Measurements from ENCODE around the gene SMPD1. TPM values are rescaled to one million over a fixed set of nuclear protein-coding genes. Genes with fewer than 3 reads are reported as not detected.
A peak's percentile ranks its signal among the peaks of the same experiment; 100 is the strongest.

SMPD1 gene
- total and polyA plus RNA-seq, 9 of the 15 experiments (the other 6 are each of a cell fraction or from before 2014, with no cell fraction given) = 0.90 to 9.9 (median 5.2) TPM

DNA sequence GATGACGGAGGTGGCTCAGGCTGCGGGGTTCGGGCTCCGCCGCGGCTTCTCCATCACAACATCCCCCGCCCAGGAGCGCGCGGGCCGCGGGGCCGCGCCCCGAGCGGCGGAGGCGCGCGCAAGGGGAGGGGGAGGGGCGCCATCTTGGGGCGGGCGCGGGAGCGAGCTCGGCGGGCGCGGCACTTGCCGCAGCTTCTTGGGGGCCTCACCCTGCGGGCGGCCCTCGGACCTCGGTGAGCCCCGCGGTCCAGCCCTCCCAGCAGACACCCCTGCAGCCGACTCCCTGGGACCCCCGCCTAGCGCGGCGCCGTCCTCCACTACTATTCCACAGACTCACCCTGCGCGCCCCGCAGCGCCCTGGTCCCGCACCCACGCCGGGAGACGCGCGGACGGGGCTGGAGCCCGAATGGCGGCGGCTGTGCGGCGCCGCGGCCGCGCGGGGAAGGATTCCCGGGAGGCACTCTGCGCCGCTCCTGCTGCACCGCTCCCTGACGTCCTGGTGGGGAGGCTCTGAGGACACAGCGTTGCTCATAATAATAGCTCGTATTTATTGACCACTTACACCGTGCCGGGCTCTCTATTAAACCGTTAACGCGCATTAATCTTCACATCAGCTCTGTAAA, 28.8 kb downstream of the SMPD1 start, which contains the start of gene APBB1 (continued):
- TF ChIP-seq MCM3 (IDR thresholded peaks at IDR 0.05) (no peak), MED1 (CRISPR knock-in tag; IDR thresholded peaks at IDR 0.05; ENCODE audit: borderline replicate concordance) (no peak), IRF1 (CRISPR knock-in tag; IDR thresholded peaks at IDR 0.05; ENCODE audit: borderline replicate concordance) (no peak), ZNF408 (CRISPR knock-in tag; IDR thresholded peaks at IDR 0.05; ENCODE audit: low read depth) (no peak), HMGN3 (IDR thresholded peaks at IDR 0.05; ENCODE audit: borderline replicate concordance, extremely low read depth, insufficient read length, low read depth, low read length) (no peak), ETS1 (conservative IDR thresholded peaks at IDR 0.05; ENCODE audit: control insufficient read depth, low read depth, low read length) (peak; percentile 55), CREM (IDR thresholded peaks at IDR 0.05; ENCODE audit: low read depth) (no peak), ZNF589 (CRISPR knock-in tag; IDR thresholded peaks at IDR 0.05; ENCODE audit: low read depth) (peak; percentile 88), ZBTB17 (CRISPR knock-in tag; IDR thresholded peaks at IDR 0.05) (peak; percentile 46; the same call in 1 of the 2 replicates), CTCF (IDR thresholded peaks at IDR 0.05 in 2 of 3, conservative IDR thresholded peaks at IDR 0.05 in 1 of 3; ENCODE audit: insufficient read depth in 2 of 3, low read depth in 1 of 3, low read length in 3 of 3) (0 out of 6 replicates have a peak, but pooled peaks of 2 of the 3 experiments have one; percentile 8 to 16), KAT7 (CRISPR knock-in tag; IDR thresholded peaks at IDR 0.05; ENCODE audit: borderline replicate concordance) (no peak), ZFP36 (IDR thresholded peaks at IDR 0.05; ENCODE audit: low read depth, low read length, partially characterized antibody) (no peak), E2F3 (CRISPR knock-in tag; IDR thresholded peaks at IDR 0.05) (no peak), ERF (CRISPR knock-in tag; IDR thresholded peaks at IDR 0.05) (0 out of 2 replicates have a peak, but pooled peaks have one; percentile 12), CBFA2T3 (IDR thresholded peaks at IDR 0.05) (no peak), ZBTB12 (CRISPR knock-in tag; IDR thresholded peaks at IDR 0.05) (no peak), TGIF2 (CRISPR knock-in tag; IDR thresholded peaks at IDR 0.05) (no peak), IRF2 (CRISPR knock-in tag; IDR thresholded peaks at IDR 0.05) (no peak), ZNF165 (CRISPR knock-in tag; IDR thresholded peaks at IDR 0.05; ENCODE audit: borderline replicate concordance) (no peak)

Data from K562 (cell line).